GM23338 (cell line): ENCODE data around the gene PGGHG. TPM values are rescaled to one million over a fixed set of nuclear protein-coding genes. Genes with fewer than 3 reads are reported as not detected.

ENCODE experiments used
- ATAC-seq: fragments of 200-7000 bp; cut with Tn5 transposase; 3 replicates; pipeline ENCODE4 v1.9.1; 2020
- DNase-seq: peaks from one replicate; pipeline ENCODE4 v3.0.0-alpha.2; 2015; ENCODE audit warnings: low spot score
- H2AFZ ChIP-seq: fragments of 200-600 bp; sonication (generic); 2 replicates; pipeline ENCODE4 v1.8.0; 2016; ENCODE audit warnings: antibody characterized with exemption, mild to moderate bottlenecking, moderate library complexity
- H3F3A ChIP-seq: fragments of 200-600 bp; sonication (generic); replicated peaks from 2 replicates; pipeline ENCODE4 v1.8.0; 2017; ENCODE audit warnings: antibody characterized with exemption, mixed run types, low read depth
- H3K27ac ChIP-seq: fragments of 200-600 bp; sonication (generic); 2 replicates; pipeline ENCODE4 v1.6.1; 2016; ENCODE audit warnings: low read depth
- H3K27me3 ChIP-seq: fragments of 200-600 bp; sonication (generic); 2 replicates; pipeline ENCODE4 v1.8.0; 2016; ENCODE audit warnings: mild to moderate bottlenecking, mixed run types, moderate library complexity; ENCODE audit not compliant: insufficient read depth
- H3K36me3 ChIP-seq: fragments of 200-600 bp; sonication (generic); 2 replicates; pipeline ENCODE4 v1.8.0; 2016; ENCODE audit warnings: mild to moderate bottlenecking; ENCODE audit not compliant: insufficient read depth
- H3K4me1 ChIP-seq: fragments of 200-600 bp; sonication (generic); 2 replicates; pipeline ENCODE4 v1.8.0; 2016; ENCODE audit warnings: mild to moderate bottlenecking, moderate library complexity; ENCODE audit not compliant: insufficient read depth
- H3K4me2 ChIP-seq: fragments of 200-600 bp; sonication (generic); 2 replicates; pipeline ENCODE4 v1.7.1; 2017; ENCODE audit warnings: mixed run types
- H3K4me3 ChIP-seq: fragments of 200-600 bp; sonication (generic); 2 replicates; pipeline ENCODE4 v1.6.1; 2016; ENCODE audit warnings: mixed run types
- H3K79me2 ChIP-seq: fragments of 200-600 bp; sonication (generic); replicated peaks from 2 replicates; pipeline ENCODE4 v1.8.0; 2017; ENCODE audit warnings: mild to moderate bottlenecking; ENCODE audit not compliant: insufficient read depth
- H3K9me2 ChIP-seq: fragments of 200-600 bp; sonication (generic); 2 replicates; pipeline ENCODE4 v1.8.0; 2017; ENCODE audit not compliant: insufficient read depth
- H4K20me1 ChIP-seq: fragments of 200-600 bp; sonication (generic); replicated peaks from 2 replicates; pipeline ENCODE4 v1.8.0; 2017; ENCODE audit warnings: mild to moderate bottlenecking; ENCODE audit not compliant: insufficient read depth
- H3K27ac Mint-ChIP-seq: 2 replicates; pipeline ENCODE4 v1.8.0; 2020; ENCODE audit warnings: inconsistent platforms, mild to moderate bottlenecking, moderate library complexity, mixed read lengths
- H3K27me3 Mint-ChIP-seq: 3 replicates; pipeline ENCODE4 v1.8.0; 2022; ENCODE audit warnings: low read depth, mild to moderate bottlenecking, moderate library complexity, mixed read lengths, inconsistent platforms; ENCODE audit not compliant: insufficient read depth, poor library complexity
- H3K36me3 Mint-ChIP-seq: 3 replicates; pipeline ENCODE4 v1.8.0; 2021; ENCODE audit warnings: low read depth, mild to moderate bottlenecking, inconsistent platforms, moderate library complexity, mixed read lengths
- H3K4me1 Mint-ChIP-seq: 3 replicates; pipeline ENCODE4 v1.8.0; 2020; ENCODE audit warnings: mild to moderate bottlenecking, inconsistent platforms, mixed read lengths
- H3K4me3 Mint-ChIP-seq: 3 replicates; pipeline ENCODE4 v1.8.0; 2021; ENCODE audit warnings: moderate library complexity, mild to moderate bottlenecking, inconsistent platforms, mixed read lengths
- H3K9me3 Mint-ChIP-seq: 3 replicates; pipeline ENCODE4 v1.8.0; 2020; ENCODE audit warnings: moderate library complexity, mild to moderate bottlenecking, inconsistent platforms, mixed read lengths
- CTCF ChIP-seq, 2 experiments: fragments of 200-600 bp in 1 of 2; sonication (generic) in 1 of 2; conservative IDR thresholded peaks; 2 replicates each; pipeline versions ENCODE4 v1.5.1 to v1.6.1; 2016 to 2017; ENCODE audit warnings: antibody characterized with exemption in 2 of 2, low read depth in 2 of 2, mild to moderate bottlenecking in 2 of 2, moderate library complexity in 1 of 2
- ETS1 ChIP-seq: IDR thresholded peaks from 2 replicates; pipeline ENCODE4 v1.6.1; 2016; ENCODE audit warnings: antibody characterized with exemption
- JUNB ChIP-seq: IDR thresholded peaks from one replicate; pipeline ENCODE4 v1.6.1; 2016; ENCODE audit warnings: antibody characterized with exemption; ENCODE audit not compliant: unreplicated experiment
- NANOG ChIP-seq: IDR thresholded peaks from 2 replicates; pipeline ENCODE4 v1.6.1; 2016; ENCODE audit warnings: antibody characterized with exemption, borderline replicate concordance
- POLR2AphosphoS5 ChIP-seq: IDR thresholded peaks from 2 replicates; pipeline ENCODE4 v1.6.1; 2016; ENCODE audit warnings: antibody characterized with exemption, low read depth
- ZNF114 ChIP-seq: fragments of 250-450 bp; sonication (Bioruptor Pico); IDR thresholded peaks from 2 replicates; pipeline ENCODE4 v1.5.0; 2020; ENCODE audit warnings: mild to moderate bottlenecking, moderate library complexity
- ZNF331 ChIP-seq: fragments of 250-450 bp; sonication (Bioruptor Pico); IDR thresholded peaks from 2 replicates; pipeline ENCODE4 v1.5.0; 2020; ENCODE audit warnings: low read depth, mild to moderate bottlenecking, moderate library complexity
- ZNF462 ChIP-seq: fragments of 250-450 bp; sonication (Bioruptor Pico); IDR thresholded peaks from 2 replicates; pipeline ENCODE4 v1.5.0; 2020; ENCODE audit warnings: mild to moderate bottlenecking, moderate library complexity
- polyA plus RNA-seq: library from polyadenylated mRNA; unstranded; fragments of >200 nt; fragmentation: Nextera tagmentation; extraction: Ambion mirVana; gene quantifications from 2 replicates; pipeline ENCODE4 v1.2.1, GENCODE V29; 2016
- total RNA-seq: library from RNA; depleted of rRNA; stranded (reverse); fragments of >200 nt; shearing (Covaris generic); gene quantifications from 2 replicates; pipeline ENCODE4 v1.2.3, GENCODE V29; 2014

Gene PGGHG
- total and polyA plus RNA-seq, 2 experiments from 2014 or later: 24.9 to 55.8 TPM

- no peak overlapping the region for H3K27ac ChIP-seq
- TF ChIP-seq JUNB: no peak
- TF ChIP-seq ETS1: no peak
- no peak for TF ChIP-seq ZNF331
- no peak for TF ChIP-seq ZNF114
- TF ChIP-seq NANOG: no peak
- TF ChIP-seq POLR2AphosphoS5: no peak
- TF ChIP-seq ZNF462 (CRISPR knock-in tag): no peak
- TF ChIP-seq CTCF (conservative IDR thresholded peaks at IDR 0.05; ENCODE audit: low read depth in 2 of 2): no peak
- H3K4me1 Mint-ChIP-seq: peaks cover 68% of the 10 kb centered on the region
- no peaks in the 10 kb centered on the region for H3K36me3 ChIP-seq
- H3K4me1 ChIP-seq: peaks cover 56% of the 10 kb centered on the region
- no peak overlapping the region for H3K27ac Mint-ChIP-seq
- H2AFZ ChIP-seq: no peak overlapping the region
- peaks cover 14% of the 10 kb centered on the region; the same call in 2 of the 3 replicates for H3K36me3 Mint-ChIP-seq
- peaks cover 28% of the 10 kb centered on the region for H3F3A ChIP-seq
- peaks cover 17% of the 10 kb centered on the region for H3K27me3 Mint-ChIP-seq
- DNase-seq: no peak
- H4K20me1 ChIP-seq: peaks cover 10% of the 10 kb centered on the region
- peak overlapping the region; percentile 84 for H3K4me2 ChIP-seq
- H3K27me3 ChIP-seq: peaks cover 4% of the 10 kb centered on the region; the same call in 1 of the 2 replicates
- H3K4me3 ChIP-seq: peak overlapping the region; percentile 70; the same call in 1 of the 2 replicates
- peak overlapping the region; percentile 59 for H3K4me3 Mint-ChIP-seq
- no peaks in the 10 kb centered on the region; the same call in 2 of the 3 replicates for H3K9me3 Mint-ChIP-seq
- ATAC-seq: no peak
- H3K79me2 ChIP-seq: peaks cover 35% of the 10 kb centered on the region
- H3K9me2 ChIP-seq: no peaks in the 10 kb centered on the region
Observed at GRCh38 chr11:312092-312816, 23.3 kb downstream of the PGGHG start.
